ENCODE results near the gene PRKAR2B. TPM values are rescaled to one million over a fixed set of nuclear protein-coding genes. Genes with fewer than 3 reads are reported as not detected.

The PRKAR2B gene
- total RNA-seq, 1 experiment from 2014 or later = 15.1 TPM

DNA sequence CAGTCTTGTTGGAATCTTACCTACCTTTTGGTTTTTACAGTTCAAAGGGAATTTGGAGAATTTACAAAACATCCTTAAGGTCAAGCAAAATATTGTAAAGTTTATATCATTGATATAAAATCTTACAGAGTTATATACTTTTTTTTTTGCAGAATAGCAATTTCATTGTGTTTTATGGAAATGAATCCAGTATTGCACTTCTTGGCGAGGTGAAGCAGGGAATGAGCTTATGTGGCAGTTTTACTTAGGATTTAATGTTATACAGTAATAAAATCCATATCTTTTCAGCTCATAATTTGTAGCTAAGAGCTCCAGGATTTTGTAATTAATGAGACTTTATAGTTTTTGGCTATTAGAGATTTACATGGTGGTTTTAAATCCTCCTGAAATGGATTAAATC, 5.0 kb downstream of the PRKAR2B start:
- CTCF ChIA-PET = interaction anchor here (1.1 kb wide), 1 partner anchor 31 kb away, joined by 4 read pairs; no protein-coding TSS in a partner anchor
- no peak overlapping the region for H3K4me2 ChIP-seq (ENCODE audit: low read length)
- ATAC-seq = no peak
- no peaks in the 10 kb centered on the region for H3K9me3 ChIP-seq (ENCODE audit: control insufficient read depth in 1 of 2, insufficient read depth in 1 of 2, low read depth in 1 of 2, low read length in 2 of 2)
- no peak for DNase-seq (ENCODE audit: low read depth, low spot score)
- no peak overlapping the region for H3K27ac ChIP-seq (ENCODE audit: low read depth, low read length)
- H3K27me3 ChIP-seq (ENCODE audit: insufficient read depth, low read length) = no peaks in the 10 kb centered on the region
- H4K20me1 ChIP-seq (ENCODE audit: insufficient read depth) = no peaks in the 10 kb centered on the region
- no peaks in the 10 kb centered on the region for H3K9me2 ChIP-seq (ENCODE audit: insufficient read depth)
- intact Hi-C loops (cut with micrococcal nuclease) = no loop called here
- no peak for TF ChIP-seq RAD21 (IDR thresholded peaks at IDR 0.05; ENCODE audit: low read depth)
- TF ChIP-seq EGR1 (IDR thresholded peaks at IDR 0.05; ENCODE audit: low read depth) = no peak
- TF ChIP-seq, protein P1, sequence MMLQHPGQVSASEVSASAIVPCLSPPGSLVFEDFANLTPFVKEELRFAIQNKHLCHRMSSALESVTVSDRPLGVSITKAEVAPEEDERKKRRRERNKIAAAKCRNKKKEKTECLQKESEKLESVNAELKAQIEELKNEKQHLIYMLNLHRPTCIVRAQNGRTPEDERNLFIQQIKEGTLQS (IDR thresholded peaks at IDR 0.05) = no peak
- no peak for TF ChIP-seq ELF1 (IDR thresholded peaks at IDR 0.05; ENCODE audit: borderline replicate concordance, low read depth)
- H2AFZ ChIP-seq (ENCODE audit: low read depth, low read length, poor library complexity, severe bottlenecking) = no peak overlapping the region
- H3K4me3 ChIP-seq (replicated peaks in 1 of 2; ENCODE audit: low read depth in 1 of 2, low read length in 2 of 2) = no peak overlapping the region
- H3K36me3 ChIP-seq (ENCODE audit: control insufficient read depth in 1 of 2, insufficient read depth in 2 of 2, low read length in 2 of 2) = no peaks in the 10 kb centered on the region
- POLR2A ChIA-PET = no interaction called here
- RAD21 ChIA-PET (ENCODE audit: low non-redundant PET in 1 of 2, low total read pairs in 2 of 2, uncharacterized antibody in 2 of 2, unreplicated experiment in 2 of 2) = no interaction called here
- no peaks in the 10 kb centered on the region for H3K79me2 ChIP-seq (ENCODE audit: insufficient read depth, low read length)
- H3K4me1 ChIP-seq (ENCODE audit: control insufficient read depth in 1 of 2, insufficient read depth in 2 of 2, low read length in 2 of 2) = peaks cover 0 to 8% of the 10 kb centered on the region in 2 experiments; a peak in 3 of 4 replicates
- BruUV-seq (replicated peaks) = no TSS peak
- no peak overlapping the region for H3K9ac ChIP-seq (ENCODE audit: low read length)

DNA sequence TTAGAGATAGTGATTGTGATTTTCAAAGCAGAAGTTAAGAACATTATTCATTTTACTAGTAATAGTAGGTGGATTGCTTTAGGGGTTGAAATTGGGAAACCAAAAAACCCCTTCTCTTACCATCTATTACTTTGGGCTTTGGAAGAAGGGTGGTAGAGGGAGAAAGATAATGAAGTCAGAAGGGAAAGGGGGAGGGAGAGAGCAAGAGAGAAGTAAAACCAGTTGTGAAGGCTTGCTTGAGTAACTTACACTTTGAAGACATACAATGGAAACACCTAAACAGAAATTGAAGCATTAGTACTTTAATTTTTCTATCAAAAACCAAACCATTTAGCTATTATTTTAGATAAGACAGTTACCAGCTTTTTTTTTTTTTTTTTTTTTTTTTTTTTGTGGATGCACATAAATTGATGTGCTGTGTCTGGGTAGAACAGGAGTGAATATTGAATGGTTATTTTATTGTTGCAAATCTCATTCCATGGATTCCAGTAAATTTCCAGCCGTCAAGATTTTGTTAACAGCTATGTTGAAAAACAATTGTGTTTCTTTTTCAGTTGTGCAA, 5.5 kb downstream of the PRKAR2B start:
- TF ChIP-seq, protein P1 (IDR thresholded peaks at IDR 0.05) = no peak
- TF ChIP-seq SP1 (IDR thresholded peaks at IDR 0.05; ENCODE audit: low read depth) (no peak), SIN3A (IDR thresholded peaks at IDR 0.05; ENCODE audit: low read depth) (no peak), RAD21 (IDR thresholded peaks at IDR 0.05; ENCODE audit: low read depth) (no peak), YY1 (IDR thresholded peaks at IDR 0.05; ENCODE audit: extremely low read depth, insufficient replicate concordance, low read depth, low read length) (no peak), ELF1 (IDR thresholded peaks at IDR 0.05; ENCODE audit: borderline replicate concordance, low read depth) (no peak), CEBPB (IDR thresholded peaks at IDR 0.05; ENCODE audit: low read depth) (no peak), TCF7L2 (IDR thresholded peaks at IDR 0.05; ENCODE audit: borderline replicate concordance, extremely low read depth, insufficient read depth, insufficient read length) (no peak), EGR1 (IDR thresholded peaks at IDR 0.05; ENCODE audit: low read depth) (no peak), CBX3 (IDR thresholded peaks at IDR 0.05; ENCODE audit: low read depth) (no peak), FOSL1 (IDR thresholded peaks at IDR 0.05; ENCODE audit: low read depth) (no peak)
- TF ChIP-seq, protein P2, sequence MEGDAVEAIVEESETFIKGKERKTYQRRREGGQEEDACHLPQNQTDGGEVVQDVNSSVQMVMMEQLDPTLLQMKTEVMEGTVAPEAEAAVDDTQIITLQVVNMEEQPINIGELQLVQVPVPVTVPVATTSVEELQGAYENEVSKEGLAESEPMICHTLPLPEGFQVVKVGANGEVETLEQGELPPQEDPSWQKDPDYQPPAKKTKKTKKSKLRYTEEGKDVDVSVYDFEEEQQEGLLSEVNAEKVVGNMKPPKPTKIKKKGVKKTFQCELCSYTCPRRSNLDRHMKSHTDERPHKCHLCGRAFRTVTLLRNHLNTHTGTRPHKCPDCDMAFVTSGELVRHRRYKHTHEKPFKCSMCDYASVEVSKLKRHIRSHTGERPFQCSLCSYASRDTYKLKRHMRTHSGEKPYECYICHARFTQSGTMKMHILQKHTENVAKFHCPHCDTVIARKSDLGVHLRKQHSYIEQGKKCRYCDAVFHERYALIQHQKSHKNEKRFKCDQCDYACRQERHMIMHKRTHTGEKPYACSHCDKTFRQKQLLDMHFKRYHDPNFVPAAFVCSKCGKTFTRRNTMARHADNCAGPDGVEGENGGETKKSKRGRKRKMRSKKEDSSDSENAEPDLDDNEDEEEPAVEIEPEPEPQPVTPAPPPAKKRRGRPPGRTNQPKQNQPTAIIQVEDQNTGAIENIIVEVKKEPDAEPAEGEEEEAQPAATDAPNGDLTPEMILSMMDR (IDR thresholded peaks at IDR 0.05 in 2 of 3, conservative IDR thresholded peaks at IDR 0.05 in 1 of 3; ENCODE audit: borderline replicate concordance in 1 of 3, insufficient read depth in 1 of 3, low read depth in 2 of 3, low read length in 2 of 3) = no peak
- TF ChIP-seq, protein P3, sequence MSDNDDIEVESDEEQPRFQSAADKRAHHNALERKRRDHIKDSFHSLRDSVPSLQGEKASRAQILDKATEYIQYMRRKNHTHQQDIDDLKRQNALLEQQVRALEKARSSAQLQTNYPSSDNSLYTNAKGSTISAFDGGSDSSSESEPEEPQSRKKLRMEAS (IDR thresholded peaks at IDR 0.05) = no peak
- Histone ChIP-seq H4K20me1 (ENCODE audit: insufficient read depth) (no peaks in the 10 kb centered on the region), H3K9ac (ENCODE audit: low read length) (no peak overlapping the region), H2AFZ (ENCODE audit: low read depth, low read length, poor library complexity, severe bottlenecking) (no peak overlapping the region), H3K9me2 (ENCODE audit: insufficient read depth) (no peaks in the 10 kb centered on the region), H3K27ac (ENCODE audit: low read depth, low read length) (no peak overlapping the region), H3K27me3 (ENCODE audit: insufficient read depth, low read length) (no peaks in the 10 kb centered on the region), H3K4me2 (ENCODE audit: low read length) (no peak overlapping the region), H3K79me2 (ENCODE audit: insufficient read depth, low read length) (no peaks in the 10 kb centered on the region), H3K9me3 (ENCODE audit: control insufficient read depth in 1 of 2, insufficient read depth in 1 of 2, low read depth in 1 of 2, low read length in 2 of 2) (no peaks in the 10 kb centered on the region), H3K36me3 (ENCODE audit: control insufficient read depth in 1 of 2, insufficient read depth in 2 of 2, low read length in 2 of 2) (no peaks in the 10 kb centered on the region), H3K4me3 (replicated peaks in 1 of 2; ENCODE audit: low read depth in 1 of 2, low read length in 2 of 2) (no peak overlapping the region), H3K4me1 (ENCODE audit: control insufficient read depth in 1 of 2, insufficient read depth in 2 of 2, low read length in 2 of 2) (peaks cover 0 to 8% of the 10 kb centered on the region in 2 experiments; a peak in 3 of 4 replicates)
- ChIA-PET CTCF (interaction anchor here (1.1 kb wide), 1 partner anchor 31 kb away, joined by 4 read pairs; no protein-coding TSS in a partner anchor), RAD21 (ENCODE audit: low non-redundant PET in 1 of 2, low total read pairs in 2 of 2, uncharacterized antibody in 2 of 2, unreplicated experiment in 2 of 2) (no interaction called here), POLR2A (no interaction called here)
- no peak for ATAC-seq
- no peak for DNase-seq (ENCODE audit: low read depth, low spot score)
- no TSS peak for BruUV-seq (replicated peaks)
- intact Hi-C loops (cut with micrococcal nuclease) = no loop called here
